H1 (cell line): ENCODE measurements around the gene WDR93. TPM values are rescaled to one million over a fixed set of nuclear protein-coding genes. Genes with fewer than 3 reads are reported as not detected.

Experiments used
- ATF2 ChIP-seq: IDR thresholded peaks from 2 replicates; pipeline ENCODE4 v1.6.1; 2012; ENCODE audit warnings: low read length, inconsistent platforms
- CHD2 ChIP-seq: IDR thresholded peaks from 2 replicates; pipeline ENCODE4 v1.6.1; 2012; ENCODE audit warnings: low read length, improper control_type of control experiment
- CHD7 ChIP-seq: fragments of 300-600 bp; sonication (generic); IDR thresholded peaks from 2 replicates; pipeline ENCODE4 v1.7.1; 2012; ENCODE audit warnings: low read length, moderate library complexity, mild to moderate bottlenecking, inconsistent platforms; ENCODE audit not compliant: insufficient replicate concordance
- EGR1 ChIP-seq: IDR thresholded peaks from 2 replicates; pipeline ENCODE4 v1.6.1; 2011; ENCODE audit warnings: low read depth, low read length, borderline replicate concordance
- EP300 ChIP-seq, 2 experiments: IDR thresholded peaks; 1 replicate in 1 of 2; 2 replicates in 1 of 2; pipeline ENCODE4 v1.6.1; 2011 to 2012; ENCODE audit warnings: low read depth in 2 of 2, low read length in 2 of 2, mild to moderate bottlenecking in 2 of 2, borderline replicate concordance in 1 of 2, inconsistent platforms in 1 of 2, moderate library complexity in 1 of 2
- JUN ChIP-seq: IDR thresholded peaks from 2 replicates; pipeline ENCODE4 v1.6.1; 2011; ENCODE audit warnings: low read depth, mild to moderate bottlenecking, improper control_type of control experiment, low read length
- NANOG ChIP-seq: IDR thresholded peaks from 2 replicates; pipeline ENCODE4 v1.6.1; 2011; ENCODE audit warnings: low read length, low read depth, mild to moderate bottlenecking, inconsistent platforms; ENCODE audit not compliant: insufficient read depth, poor library complexity, severe bottlenecking
- RBBP5 ChIP-seq: IDR thresholded peaks from 2 replicates; pipeline ENCODE4 v1.7.1; 2012; ENCODE audit warnings: low read depth, mild to moderate bottlenecking, inconsistent platforms, low read length, moderate library complexity, borderline replicate concordance
- SIX5 ChIP-seq: IDR thresholded peaks from 2 replicates; pipeline ENCODE4 v1.6.1; 2011; ENCODE audit warnings: mild to moderate bottlenecking, low read depth, low read length
- ZNF274 ChIP-seq: IDR thresholded peaks from 2 replicates; pipeline ENCODE4 v1.7.0; 2012; ENCODE audit warnings: low read length, borderline replicate concordance; ENCODE audit errors: extremely low read depth
- polyA plus RNA-seq, 7 experiments: library from polyadenylated mRNA; depleted of rRNA in 3 of 7; stranded (reverse) in 5 of 7; unstranded in 2 of 7; fragments of >200 nt in 5 of 7; fragments of 200-250 nt in 2 of 7; gene quantifications; 1 replicate in 5 of 7; 2 replicates in 1 of 7; 4 replicates in 1 of 7; pipeline versions ENCODE4 v1.2.1 to v1.2.3, GENCODE V29; 2011 to 2013; ENCODE audit warnings: missing spikeins in 2 of 7, mixed read lengths in 2 of 7
- total RNA-seq: library from RNA; stranded (reverse); fragmentation: NEBNext Ultra II Directional; extraction: Animal tissue kit (Norgen Biotek cat#: 25700); gene quantifications from 2 replicates; pipeline ENCODE4 v1.2.1, GENCODE V29; 2021

WDR93 gene
- total and polyA plus RNA-seq, 2 of the 8 experiments (the other 6 are each of a cell fraction or from before 2014, with no cell fraction given), result 0.03 TPM; not detected in 1

GRCh38 chr15:89659295-89659694 is 31.3 kb upstream of the WDR93 start (continued):
- TF ChIP-seq CHD7 (no peak), CHD2 (no peak), EP300 (IDR thresholded peaks at IDR 0.05; ENCODE audit: borderline replicate concordance in 1 of 2, low read depth in 2 of 2, low read length in 2 of 2) (no peak), SIX5 (no peak), ATF2 (no peak), ZNF274 (no peak), NANOG (no peak), JUN (no peak), EGR1 (no peak), RBBP5 (no peak)
